ENCODE data around the gene KIAA1614.

The KIAA1614 gene, protein sequence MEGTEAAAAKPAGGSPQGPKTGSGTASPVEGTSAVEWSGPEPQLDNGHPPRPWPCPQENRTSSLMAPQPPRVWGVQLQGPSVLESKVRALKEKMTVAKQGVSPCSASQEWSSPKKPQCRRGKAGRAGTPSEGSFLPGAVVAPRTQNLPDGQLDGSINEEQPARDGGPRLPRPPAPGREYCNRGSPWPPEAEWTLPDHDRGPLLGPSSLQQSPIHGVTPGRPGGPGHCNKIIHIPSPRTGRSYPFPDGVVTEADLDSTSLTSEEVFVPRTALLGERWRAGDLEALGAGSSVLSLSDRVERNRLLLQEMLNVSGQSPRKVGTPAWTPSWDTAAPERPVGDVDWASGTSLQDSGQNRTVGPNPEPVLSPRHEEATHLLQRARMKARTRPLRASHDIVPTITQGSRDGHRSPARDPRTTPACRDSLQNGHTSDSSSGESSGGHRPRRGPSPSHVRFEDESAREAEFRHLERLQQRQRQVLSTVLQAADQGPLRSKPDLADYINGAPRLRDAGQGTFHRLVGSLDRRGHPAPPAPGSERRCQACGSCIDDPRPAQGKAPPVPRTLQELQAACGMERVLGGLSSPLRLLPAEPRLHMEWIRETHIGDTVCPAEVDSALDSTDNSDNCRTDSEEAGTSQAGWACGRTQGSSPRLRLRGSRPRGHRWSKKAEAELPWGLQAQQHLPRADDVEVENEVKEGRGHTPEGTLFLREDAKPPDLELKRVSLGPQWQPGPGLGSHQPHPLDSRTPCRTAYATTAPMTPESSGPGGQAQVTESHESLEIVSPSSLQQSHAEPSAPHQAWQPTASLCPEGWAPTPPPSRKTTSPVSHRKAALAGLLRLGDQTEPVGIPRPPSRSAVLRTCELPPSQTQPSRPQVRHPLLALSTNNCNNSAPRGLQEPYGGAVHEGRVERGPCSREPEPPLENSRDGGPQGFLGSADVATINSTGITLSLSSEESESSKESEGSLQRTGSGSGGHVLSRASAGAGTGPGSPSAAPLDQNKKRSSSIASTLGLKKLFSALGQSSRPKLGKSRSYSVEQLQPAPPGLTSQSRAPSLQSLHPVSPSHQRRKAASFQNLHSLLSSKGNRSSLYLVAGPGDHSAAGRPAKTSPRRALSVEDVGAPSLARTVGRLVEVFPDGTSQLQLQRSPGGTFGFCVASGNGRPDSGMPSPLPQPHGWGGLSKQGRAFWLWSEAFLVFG

DNA sequence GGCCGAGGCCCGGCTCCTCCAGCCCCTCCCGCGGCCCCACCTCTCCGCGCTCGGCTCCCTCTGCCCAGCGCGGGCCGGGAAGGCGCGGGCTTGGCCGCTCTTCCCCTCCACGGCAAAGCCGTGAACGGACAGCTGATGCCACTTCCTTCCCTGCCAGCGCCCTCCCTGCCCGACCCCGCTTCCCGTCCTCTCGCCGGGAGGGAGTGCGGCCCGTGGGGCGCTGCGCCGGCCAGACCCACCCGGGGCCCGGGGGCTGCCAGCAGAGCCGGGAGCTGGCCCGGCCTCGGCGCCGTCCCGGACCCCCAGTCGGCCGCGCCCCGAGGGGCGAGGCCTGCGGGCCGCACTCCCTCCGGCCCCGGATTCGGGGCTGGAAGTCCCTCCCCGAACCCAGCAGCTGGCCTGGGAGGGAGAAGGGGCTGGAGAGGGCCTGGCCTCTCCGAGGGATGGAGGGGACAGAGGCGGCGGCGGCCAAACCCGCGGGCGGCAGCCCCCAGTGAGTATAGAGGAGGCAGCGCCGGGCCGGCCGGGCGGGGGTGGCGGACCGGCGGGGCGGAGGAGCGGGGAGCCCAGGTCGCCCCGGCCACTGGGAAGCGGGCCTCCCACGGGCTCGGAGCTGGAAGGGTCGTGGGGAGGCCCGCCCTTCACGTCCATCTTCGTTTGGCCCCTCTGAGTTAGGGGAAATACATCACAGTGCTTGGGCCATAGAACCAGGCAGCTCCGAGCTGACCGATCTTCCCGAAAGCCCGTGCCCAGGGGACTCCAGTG lies at the start of gene KIAA1614:
Gene KIAA1614 (plus strand): TSS at position 97 of the 765 bp plus-strand sequence. CDS start 347 bp downstream, at position 444.
- no peak for DNase-seq

DNA sequence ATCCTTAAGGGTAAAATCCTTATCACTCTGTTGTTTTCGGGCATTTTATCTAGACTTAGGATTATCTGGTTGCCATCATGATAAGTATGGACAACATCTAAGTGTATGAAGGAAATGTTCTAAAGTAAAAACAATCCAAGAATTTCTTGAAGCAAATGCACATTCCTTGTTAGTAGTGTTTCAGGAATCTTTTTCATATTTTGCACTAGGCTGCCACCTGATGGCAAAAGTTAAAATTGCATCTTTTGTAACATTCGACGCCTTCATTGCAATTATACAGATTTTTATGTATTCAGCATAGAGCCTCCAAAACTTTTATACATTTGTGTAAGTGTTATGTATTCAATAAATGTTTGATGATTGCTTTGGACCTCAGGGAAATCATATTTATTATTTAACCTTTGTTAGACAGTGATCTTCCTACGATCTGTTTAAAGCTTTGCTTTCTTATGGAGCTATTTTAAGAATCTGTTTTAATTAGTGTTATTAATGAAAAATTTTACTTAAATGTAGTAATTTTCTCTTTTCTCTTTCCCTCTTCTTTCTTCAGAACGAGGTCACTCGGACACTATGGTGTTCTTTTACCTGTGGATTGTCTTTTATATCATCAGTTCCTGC lies 49.4 kb upstream of the KIAA1614 start:
- DNase-seq = no peak

DNA sequence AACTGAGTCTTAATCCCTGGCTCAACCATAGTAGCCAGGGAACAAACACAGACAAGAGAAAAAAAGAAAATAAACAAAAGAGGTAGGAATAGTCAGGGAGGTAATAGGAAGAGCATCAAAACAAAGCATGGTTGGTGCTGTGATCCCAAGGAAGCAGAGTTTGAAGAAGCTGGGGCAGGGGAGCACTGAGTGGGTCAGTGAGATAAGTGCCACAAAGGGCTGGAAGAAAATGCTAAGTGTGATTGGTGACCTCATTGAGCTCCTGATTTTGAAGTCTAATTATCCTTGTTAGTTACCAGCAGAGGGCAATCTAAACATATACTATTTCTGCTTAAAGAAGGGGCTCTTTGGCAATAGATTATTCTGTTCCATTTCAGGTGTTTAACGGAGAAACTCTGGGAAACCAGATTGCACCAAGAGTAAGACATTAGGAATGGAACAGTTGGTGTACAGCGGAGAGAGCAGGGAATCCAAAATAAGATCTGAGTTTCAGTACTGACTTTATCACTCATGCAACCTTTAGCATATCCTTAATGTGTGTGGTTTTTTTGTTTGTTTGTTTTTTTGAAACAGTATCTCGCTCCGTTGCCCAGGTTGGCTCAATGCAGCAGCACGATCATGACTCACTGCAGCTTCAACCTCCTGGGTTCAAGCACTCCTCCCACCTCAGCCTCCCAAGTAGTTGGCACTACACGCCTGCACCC lies 30.7 kb upstream of the KIAA1614 start:
- no peak for DNase-seq

DNA sequence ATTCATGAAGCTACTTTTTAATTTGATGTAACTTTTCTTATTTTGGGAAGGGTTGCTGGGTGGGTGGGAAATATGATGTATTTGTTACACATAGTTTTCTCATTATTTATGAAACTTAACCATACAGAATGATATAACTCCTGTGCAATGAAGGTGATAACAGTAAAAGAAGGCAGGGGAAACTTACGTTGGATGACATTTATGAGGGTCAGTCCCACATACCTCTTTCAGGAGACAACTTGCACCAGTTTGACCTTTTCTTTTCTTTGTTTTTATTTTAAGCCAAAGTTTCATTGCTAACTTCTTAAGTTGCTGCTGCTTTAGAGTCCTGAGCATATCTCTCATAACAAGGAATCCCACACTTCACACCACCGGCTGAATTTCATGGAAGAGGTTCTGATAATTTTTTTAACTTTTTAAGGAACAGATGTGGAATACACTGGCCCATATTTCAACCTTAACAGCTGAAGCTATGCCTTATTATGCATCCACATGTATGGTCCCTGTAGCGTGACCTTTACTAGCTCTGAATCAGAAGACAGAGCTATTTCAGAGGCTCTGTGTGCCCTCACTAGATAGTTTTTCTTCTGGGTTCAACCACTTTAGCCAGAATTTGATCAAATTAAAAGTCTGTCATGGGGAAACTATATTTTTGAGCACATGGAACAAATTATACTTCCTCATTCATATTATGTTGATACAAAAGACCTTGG lies 28.0 kb upstream of the KIAA1614 start:
- DNase-seq = no peak

DNA sequence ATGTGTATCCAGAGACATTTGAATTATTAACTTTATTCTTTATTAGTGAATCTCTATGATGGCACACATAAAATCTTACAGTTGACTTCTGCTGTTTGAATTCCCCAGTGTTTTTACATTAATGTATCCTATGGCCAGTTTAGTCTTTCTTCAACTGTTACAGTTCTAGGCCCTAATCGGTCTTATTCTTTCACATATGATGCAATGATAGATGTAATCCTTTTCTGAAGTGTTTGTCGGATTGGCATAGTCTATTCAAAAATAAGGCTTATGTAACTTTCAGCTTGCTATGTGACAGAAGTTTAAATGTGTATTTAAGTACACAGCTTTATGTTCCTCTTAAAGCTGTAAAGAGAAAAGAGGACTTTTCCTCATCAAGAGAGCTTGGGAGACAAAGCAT lies 26.4 kb upstream of the KIAA1614 start:
- DNase-seq = no peak

DNA sequence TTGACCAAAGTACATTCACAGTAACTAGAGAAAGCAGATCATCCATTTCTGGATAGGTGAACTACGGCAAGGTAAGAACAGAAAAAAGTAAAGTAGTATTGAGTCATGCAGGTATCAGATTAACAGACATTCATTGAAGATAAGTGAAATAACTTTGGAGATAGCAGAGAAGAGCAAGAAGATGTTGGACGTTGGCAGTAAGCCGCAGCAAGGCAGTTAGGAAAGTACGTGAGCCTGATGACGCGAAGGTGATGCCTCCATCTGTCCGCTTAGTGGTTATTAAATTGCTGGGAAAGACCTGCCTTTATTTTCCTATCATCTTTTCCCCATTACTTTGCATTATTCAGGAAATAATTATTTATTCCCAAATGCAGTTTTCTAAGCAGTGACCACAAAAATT lies 24.9 kb upstream of the KIAA1614 start:
- DNase-seq = no peak

DNA sequence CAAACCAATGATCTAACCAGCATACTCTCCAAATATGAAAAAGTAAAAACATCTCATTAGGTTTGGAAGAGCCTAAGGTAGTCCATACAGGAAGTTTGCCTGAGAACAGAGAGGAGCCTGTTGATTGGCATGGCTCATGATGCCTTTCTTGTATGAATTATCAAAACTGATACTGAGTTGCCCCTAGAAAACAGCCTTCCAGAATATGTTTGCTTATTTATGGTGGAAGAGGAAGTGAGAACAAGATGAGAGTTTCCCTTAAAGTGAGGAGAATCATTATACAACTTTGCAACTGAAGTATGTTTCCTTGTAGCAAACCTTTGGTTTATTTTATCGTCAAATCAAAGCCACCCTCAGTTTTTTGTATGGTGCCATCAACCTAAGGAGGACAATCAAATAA lies 23.8 kb upstream of the KIAA1614 start:
- no peak for DNase-seq

DNA sequence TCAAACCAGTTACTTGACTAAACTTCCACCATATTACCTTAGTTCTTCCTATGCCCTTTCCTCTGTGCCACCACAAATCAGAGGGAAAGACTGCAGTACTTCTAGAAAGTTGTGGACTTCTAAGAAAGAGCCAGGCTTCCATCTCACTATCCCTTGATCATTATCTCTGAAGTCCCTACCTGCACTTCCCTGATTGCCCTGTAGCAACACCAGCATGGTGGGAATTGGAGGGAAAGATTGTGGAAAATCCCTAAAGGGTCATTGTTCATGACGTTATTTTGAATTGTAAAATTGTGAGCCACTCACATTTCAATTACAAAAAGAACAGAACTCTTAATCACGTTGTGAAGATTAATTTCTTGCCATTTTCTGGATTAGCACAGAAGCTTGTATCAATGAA lies 23.4 kb upstream of the KIAA1614 start:
- DNase-seq = no peak

DNA sequence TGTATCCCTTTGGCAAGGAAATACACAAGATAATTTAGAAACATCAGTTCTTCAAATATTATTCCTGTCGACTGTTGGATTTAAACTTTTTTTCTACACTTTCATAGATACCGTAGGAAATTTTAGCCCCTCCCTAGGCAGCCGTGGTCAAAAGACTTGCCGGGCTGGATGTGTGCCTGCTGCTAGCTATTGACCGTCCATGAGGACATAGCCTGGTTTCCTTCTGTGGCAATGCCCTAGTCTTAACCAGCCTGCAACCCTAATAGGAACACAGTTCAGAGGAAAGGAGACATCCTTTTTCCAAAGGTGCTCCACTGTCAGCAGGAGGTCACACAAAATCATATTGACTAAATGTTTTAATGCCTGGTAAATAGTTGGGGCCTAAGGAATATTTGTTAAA lies 20.4 kb upstream of the KIAA1614 start:
- no peak for DNase-seq

DNA sequence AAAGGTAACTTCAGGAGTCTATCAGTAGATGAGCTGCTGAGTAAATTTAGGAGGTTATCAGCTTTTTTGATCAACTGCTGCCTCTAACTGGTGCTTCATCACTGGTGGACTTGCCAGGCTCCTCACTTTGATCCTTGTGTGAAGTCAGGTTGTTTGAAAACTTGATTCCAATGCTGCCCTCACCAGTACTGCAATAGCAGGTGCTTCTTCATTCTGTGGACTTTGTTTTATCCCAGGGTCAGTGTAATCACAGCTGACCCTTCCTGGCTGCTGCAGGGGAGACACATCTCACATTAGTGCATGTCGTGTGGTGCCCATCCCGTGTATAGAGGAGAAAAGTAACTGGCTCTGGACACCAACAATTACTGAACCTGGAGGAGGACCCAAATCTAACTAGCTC lies 20.0 kb upstream of the KIAA1614 start:
- DNase-seq = no peak

DNA sequence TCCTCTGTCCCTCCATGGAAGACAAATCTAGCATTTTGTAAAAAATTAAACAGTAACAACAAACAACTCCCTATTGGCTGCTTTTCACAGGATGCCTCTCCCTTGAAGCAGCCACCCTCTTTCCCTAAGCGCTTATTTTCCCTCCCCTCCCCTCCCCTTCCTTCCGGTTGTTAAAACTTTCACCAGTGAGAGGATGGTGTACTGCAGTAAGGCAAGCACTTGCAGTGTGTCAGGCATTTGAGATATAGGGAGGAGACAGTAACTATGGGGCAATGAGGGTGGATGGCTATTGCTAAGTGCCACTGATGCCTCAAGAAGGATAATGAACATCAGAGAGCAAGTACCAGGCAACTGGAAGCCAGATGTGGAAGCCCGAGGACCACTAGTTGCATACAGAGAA lies 19.1 kb upstream of the KIAA1614 start:
- no peak for DNase-seq

DNA sequence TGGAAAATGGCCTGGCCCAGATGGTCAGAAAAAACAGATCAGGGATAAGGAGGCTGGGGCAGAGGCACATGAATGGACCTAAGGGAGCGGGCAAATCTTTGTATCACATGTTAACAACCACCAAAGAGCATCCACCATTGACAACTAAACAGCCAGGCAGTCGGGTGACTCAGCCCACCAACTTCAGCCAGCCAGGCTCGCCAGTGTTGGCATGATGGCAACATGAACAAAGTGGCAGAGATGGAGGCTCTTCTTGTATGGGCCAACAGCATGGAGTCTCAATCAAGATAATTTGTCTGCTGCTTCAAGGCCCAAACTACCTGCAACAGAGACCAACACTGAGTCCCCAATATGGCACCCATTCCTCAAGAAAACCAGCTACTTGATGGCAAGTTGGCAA lies 16.5 kb upstream of the KIAA1614 start:
- DNase-seq = no peak

DNA sequence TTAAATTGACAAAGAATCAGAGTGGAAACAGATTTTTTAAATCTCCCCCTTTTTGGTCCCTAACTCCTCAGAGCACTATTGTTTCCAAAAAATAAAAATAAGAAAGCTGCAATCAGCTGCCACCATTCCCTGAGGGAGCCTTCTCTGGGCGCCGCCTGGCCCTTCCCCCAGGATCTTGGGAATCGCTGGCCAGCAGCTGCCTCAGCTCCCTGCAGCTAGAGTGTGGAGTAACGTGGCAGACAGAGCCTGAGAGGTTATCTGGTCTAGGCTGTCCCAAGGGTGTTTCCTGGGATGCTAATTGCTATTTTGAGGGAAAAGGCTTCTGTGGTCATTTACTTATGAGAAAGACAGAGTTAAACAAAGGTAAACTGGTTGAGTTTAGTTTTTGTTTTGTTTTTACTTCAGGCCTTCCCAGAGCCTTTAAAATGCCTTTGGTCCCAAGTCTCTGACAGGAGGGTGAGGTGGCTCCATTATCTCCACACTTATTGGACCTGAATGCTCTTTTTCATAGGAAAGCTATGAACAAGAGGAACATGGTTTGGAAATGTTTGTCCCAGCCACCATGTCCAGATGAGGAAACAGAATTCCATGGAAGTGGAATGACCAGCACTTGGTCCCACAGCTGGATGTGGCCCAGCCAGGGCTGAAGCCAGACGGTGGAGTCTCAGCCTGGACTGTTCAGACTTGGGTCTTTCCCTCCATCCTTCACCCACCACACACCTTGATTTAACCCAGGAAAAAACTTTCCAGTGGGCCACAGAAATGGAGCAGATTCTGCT lies 14.1 kb upstream of the KIAA1614 start:
- DNase-seq = no peak

DNA sequence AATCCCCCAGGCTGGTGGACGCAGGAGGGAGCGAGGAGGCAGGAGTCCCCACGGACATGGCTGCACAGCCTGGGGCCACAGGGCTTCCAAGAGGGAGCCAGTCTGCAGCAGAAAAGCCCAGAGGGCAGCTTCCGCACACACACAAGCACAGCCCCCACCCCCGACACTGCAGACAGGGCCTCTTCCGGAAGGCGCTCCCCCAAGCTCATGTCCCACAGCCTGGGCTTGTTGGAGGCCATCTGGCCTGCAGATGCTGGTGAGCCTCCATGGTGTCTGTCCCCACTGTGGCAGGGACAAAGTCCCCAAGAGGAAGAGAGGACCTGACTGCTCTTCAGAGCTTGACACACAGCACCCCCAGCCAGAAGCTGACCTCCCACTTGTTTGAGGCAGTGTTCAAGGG lies 13.4 kb upstream of the KIAA1614 start:
- no peak for DNase-seq

DNA sequence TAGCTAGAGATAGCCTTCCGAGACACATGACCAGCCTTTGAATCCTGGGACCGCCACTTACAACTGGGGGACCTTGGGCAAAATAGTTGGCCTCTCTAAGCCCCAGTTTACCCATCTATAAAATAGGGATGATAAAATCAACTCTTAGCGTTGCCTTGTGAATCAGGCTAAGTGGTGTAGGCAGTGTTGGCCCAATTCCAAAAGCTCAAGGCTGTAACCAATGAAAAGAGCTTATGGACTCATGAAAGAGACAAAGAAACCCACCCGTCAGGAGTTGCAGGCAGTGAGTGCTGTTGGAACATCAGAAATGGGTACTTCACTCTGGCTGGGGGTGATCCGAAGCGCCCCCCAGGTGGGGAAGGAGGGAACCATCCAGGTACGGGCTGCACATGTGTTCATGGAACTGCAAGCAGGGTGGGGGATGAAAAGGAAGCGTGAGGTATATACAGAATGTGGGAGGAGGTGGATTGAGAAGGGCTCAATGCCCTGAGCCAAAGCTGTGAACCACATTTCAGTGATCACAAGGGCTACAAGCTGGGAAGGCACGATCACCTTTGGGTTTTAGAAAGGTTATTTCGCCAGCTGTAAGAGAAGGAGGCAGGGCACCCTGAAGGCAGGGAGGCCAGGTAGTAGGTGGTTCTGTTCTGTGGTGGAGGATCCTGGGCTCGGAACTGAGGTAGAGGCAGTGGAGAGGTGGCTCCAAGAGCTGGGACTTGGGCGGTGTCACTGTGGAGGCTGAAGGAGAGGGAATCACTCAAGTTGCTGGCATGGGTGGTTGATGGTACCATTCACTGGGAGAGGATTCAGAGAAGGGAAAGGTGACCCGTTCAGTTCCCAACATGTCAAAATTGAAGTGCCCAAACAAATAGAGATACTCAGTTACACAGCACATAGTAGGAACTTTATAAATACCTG lies 11.4 kb upstream of the KIAA1614 start:
- no peak for DNase-seq

DNA sequence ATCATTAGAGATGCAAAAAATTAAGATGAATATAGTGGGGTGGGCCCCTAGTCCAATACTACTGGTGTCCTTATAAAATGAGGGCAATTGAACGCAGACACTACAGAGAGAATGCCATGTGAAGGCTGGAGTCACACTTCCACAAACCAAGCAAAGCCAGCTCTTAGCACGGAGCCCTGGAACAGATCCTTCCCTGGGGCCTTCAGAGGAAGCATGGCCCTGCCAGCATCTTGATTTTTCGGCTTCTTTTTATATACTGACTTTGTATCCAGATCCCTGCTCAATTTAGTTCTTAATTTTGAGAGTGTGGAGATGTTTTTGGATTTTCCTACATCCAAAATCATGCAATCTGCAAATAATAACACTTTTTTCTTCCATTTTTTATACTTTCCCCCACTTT lies 10.2 kb upstream of the KIAA1614 start:
- no peak for DNase-seq

DNA sequence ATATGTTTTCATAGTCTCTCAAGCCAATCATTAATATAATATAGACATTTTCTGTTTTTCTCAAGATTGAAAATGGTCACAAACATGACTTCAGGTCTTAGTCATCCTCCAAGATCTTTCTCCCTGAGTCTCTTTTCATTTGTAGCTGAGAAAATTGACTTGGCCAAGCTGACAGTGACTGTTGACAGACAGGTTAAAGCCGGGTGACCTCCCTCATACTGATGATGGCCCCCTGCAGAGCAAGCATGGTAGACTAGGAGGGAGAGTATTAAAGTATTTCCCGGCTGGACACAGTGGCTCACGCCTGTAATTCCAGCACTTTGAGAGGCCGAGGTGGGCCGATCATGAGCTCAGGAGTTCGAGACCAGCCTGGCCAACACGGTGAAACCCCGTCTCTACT lies 6.8 kb upstream of the KIAA1614 start:
- no peak for DNase-seq

DNA sequence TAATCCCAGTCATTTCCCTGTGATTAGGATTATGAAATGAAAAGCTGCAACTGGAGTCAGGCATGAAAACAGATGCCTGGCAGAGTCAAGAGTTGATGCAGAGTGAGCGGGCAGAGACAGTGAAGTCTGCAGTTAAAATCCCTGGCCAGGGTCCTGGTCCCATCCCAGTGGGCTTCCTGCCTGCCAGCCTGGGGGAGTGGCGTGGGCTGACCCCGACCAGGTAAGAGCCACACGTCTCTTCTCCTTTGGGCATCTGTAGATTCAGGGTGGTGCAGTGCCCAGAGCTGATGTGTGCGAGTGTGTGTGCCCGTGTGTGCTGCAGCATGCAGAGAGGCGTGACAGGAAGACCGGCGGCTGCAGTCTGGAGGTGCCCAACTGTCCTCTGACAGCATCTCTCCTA lies 6.2 kb upstream of the KIAA1614 start:
- no peak for DNase-seq

All from stimulated activated CD4-positive, alpha-beta T cell treated with anti-CD3 and anti-CD28 coated beads, Interleukin-12 subunit alpha, Interleukin-12 subunit beta, amount 100 ng/mL, for 4 hours (primary cell).